NCI-H345 treated with DMSO at 0.1 percent for 48 hours (cell line): Measurements from ENCODE around the gene ITPK1.
A peak's percentile ranks its signal among the peaks of the same experiment; 100 is the strongest.
"Not testable (repeated sequence)": the region's sequence is repeated elsewhere in the genome, so short reads cannot be mapped to it uniquely, and the experiment has no call there.

Source experiments
- DNase-seq: peaks from one replicate; lab custom pipeline; 2025; ENCODE audit not compliant: unreplicated experiment; lab: John Stamatoyannopoulos, UW

Gene ITPK1

GRCh38 chr14:93131257-93131820, 15.6 kb upstream of the ITPK1 start:
- DNase-seq = not testable (repeated sequence)

GRCh38 chr14:93128725-93129459, 13.2 kb upstream of the ITPK1 start:
- no peak for DNase-seq

GRCh38 chr14:93126111-93126510, 10.4 kb upstream of the ITPK1 start:
- no peak for DNase-seq

GRCh38 chr14:93122826-93123225, 7.1 kb upstream of the ITPK1 start:
- DNase-seq = no peak

- DNase-seq = peak; percentile 49
Measured at GRCh38 chr14:93121030-93121834, 5.5 kb upstream of the ITPK1 start.

GRCh38 chr14:93120517-93120916, 4.8 kb upstream of the ITPK1 start:
- no peak for DNase-seq

- no peak for DNase-seq
Measured at GRCh38 chr14:93116676-93117200, 1.0 kb upstream of the ITPK1 start.

- peak; percentile 76 for DNase-seq
Measured at GRCh38 chr14:93115069-93115820, 480 bp downstream of the ITPK1 start.

GRCh38 chr14:93114713-93115068, 1.0 kb downstream of the ITPK1 start:
- no peak for DNase-seq

GRCh38 chr14:93114068-93114710, 1.5 kb downstream of the ITPK1 start:
- no peak for DNase-seq

- DNase-seq = no peak
Measured at GRCh38 chr14:93113678-93114067, 2.1 kb downstream of the ITPK1 start.

GRCh38 chr14:93112891-93113677, 2.6 kb downstream of the ITPK1 start:
- peak; percentile 76 for DNase-seq

- peak; percentile 60 for DNase-seq
Measured at GRCh38 chr14:93111541-93111940, 4.2 kb downstream of the ITPK1 start.

- no peak for DNase-seq
Measured at GRCh38 chr14:93110856-93111419, 4.8 kb downstream of the ITPK1 start.

GRCh38 chr14:93109572-93110481, 5.9 kb downstream of the ITPK1 start:
- no peak for DNase-seq

GRCh38 chr14:93108105-93108504, 7.6 kb downstream of the ITPK1 start:
- no peak for DNase-seq

GRCh38 chr14:93107453-93107852, 8.3 kb downstream of the ITPK1 start:
- DNase-seq = no peak

GRCh38 chr14:93106541-93107156, 9.1 kb downstream of the ITPK1 start:
- no peak for DNase-seq
